ENCODE results near the gene UTP11. TPM values are rescaled to one million over a fixed set of nuclear protein-coding genes. Genes with fewer than 3 reads are reported as not detected.

The UTP11 gene
- total RNA-seq, 2 experiments from 2014 or later, result 33.0 to 34.8 TPM

- Mint-ChIP-seq H3K4me3 (peak overlapping the region; percentile 62), H3K27me3 (no peaks in the 10 kb centered on the region), H3K9me3 (no peaks in the 10 kb centered on the region), H3K27ac (peak overlapping the region; percentile 76), H3K36me3 (ENCODE audit: low read depth) (peaks cover 4% of the 10 kb centered on the region), H3K4me1 (peaks cover 52% of the 10 kb centered on the region)
- CTCF ChIA-PET, result no interaction called here
- POLR2A ChIA-PET, result no interaction called here
- DNase-seq, result no peak
Measured at GRCh38 chr1:38006008-38006828, 6.3 kb upstream of the UTP11 start.

GRCh38 chr1:38009088-38009840 is 3.3 kb upstream of the UTP11 start:
- peaks cover 56% of the 10 kb centered on the region for H3K4me1 Mint-ChIP-seq

GRCh38 chr1:38009841-38010180 is 2.7 kb upstream of the UTP11 start:
- peak overlapping the region; percentile 93 for H3K27ac Mint-ChIP-seq
- DNase-seq, result no peak
- peaks cover 51% of the 10 kb centered on the region for H3K4me1 Mint-ChIP-seq
- H3K9me3 Mint-ChIP-seq, result no peaks in the 10 kb centered on the region
- CTCF ChIA-PET, result interaction anchor here (0.6 to 2.4 kb wide), 6 partner anchors 9 to 528 kb away, joined by 3 to 26 read pairs (median 6); partner anchors contain the start of gene SF3A3
- no peaks in the 10 kb centered on the region for H3K27me3 Mint-ChIP-seq
- POLR2A ChIA-PET, result interaction anchor here (0.6 kb wide), 1 partner anchor 193 kb away, joined by 3 read pairs; no protein-coding TSS in a partner anchor
- no peak overlapping the region for H3K4me3 Mint-ChIP-seq
- no peaks in the 10 kb centered on the region for H3K36me3 Mint-ChIP-seq (ENCODE audit: low read depth)

More at GRCh38 chr1:38009088-38009840, 3.3 kb upstream of the UTP11 start:
- CTCF ChIA-PET, result interaction anchor here (0.6 to 2.4 kb wide), 6 partner anchors 8 to 527 kb away, joined by 3 to 26 read pairs (median 6); partner anchors contain the start of gene SF3A3
- POLR2A ChIA-PET, result interaction anchor here (0.6 kb wide), 1 partner anchor 192 kb away, joined by 3 read pairs; no protein-coding TSS in a partner anchor
- H3K27ac Mint-ChIP-seq, result peak overlapping the region; percentile 93
- no peaks in the 10 kb centered on the region for H3K9me3 Mint-ChIP-seq
- peak; percentile 63 for DNase-seq
- H3K36me3 Mint-ChIP-seq (ENCODE audit: low read depth), result peaks cover 3% of the 10 kb centered on the region
- H3K4me3 Mint-ChIP-seq, result no peak overlapping the region
- H3K27me3 Mint-ChIP-seq, result no peaks in the 10 kb centered on the region

DNA sequence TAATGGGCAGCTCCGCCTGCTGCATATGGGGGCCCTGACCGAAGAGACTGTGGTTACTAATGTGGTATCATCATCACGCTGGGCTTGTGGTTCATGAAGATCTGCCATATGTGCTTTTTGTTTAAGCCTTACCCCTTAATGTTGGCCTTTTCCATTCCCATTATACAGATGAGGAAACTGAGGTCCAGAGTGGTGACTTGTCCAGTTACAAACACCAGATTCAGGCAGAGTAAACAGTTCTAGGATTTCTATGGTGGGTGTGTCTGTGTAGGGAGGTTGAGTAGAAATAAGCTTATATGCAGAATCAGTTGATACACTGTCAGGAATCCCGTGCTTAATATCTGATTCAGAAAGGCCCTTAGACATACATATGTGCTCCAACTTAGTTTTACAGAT is 691 bp downstream of the UTP11 start:
- Mint-ChIP-seq H3K27me3 (no peaks in the 10 kb centered on the region), H3K9me3 (no peaks in the 10 kb centered on the region), H3K36me3 (ENCODE audit: low read depth) (peaks cover 15% of the 10 kb centered on the region), H3K4me3 (peak overlapping the region; percentile 92), H3K4me1 (peaks cover 59% of the 10 kb centered on the region), H3K27ac (peak overlapping the region; percentile 93)
- ChIA-PET CTCF (interaction anchor here (0.8 to 1.2 kb wide), 4 partner anchors 11 to 58 kb away, joined by 3 to 4 read pairs (median 3); no protein-coding TSS in a partner anchor), POLR2A (no interaction called here)
- no peak for DNase-seq

DNA sequence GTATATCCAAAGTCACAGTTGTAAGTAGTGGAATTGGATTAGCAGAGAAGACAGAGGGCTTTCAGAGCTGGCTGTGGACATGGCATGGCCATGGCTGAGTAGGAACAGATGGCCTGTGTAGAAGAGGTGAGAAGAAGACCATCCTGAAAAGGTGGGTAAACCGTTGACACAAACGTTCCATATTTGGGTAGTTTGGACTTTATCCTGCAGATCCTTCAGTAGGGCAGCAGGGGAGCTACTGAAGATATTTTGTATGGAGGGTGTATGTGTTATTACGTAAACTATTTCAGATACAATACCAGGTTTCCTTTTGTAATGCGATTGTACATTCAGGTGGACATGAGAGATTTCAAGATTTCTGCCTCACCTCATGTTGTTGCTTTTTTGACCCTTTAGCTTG is 1.6 kb downstream of the UTP11 start:
- DNase-seq, result no peak
- peaks cover 21% of the 10 kb centered on the region for H3K36me3 Mint-ChIP-seq (ENCODE audit: low read depth)
- H3K4me1 Mint-ChIP-seq, result peaks cover 59% of the 10 kb centered on the region
- H3K4me3 Mint-ChIP-seq, result peak overlapping the region; percentile 92
- POLR2A ChIA-PET, result no interaction called here
- no peaks in the 10 kb centered on the region for H3K9me3 Mint-ChIP-seq
- H3K27ac Mint-ChIP-seq, result no peak overlapping the region
- CTCF ChIA-PET, result interaction anchor here (0.7 to 1.3 kb wide), 3 partner anchors 11 to 21 kb away, joined by 3 to 5 read pairs (median 4); no protein-coding TSS in a partner anchor
- no peaks in the 10 kb centered on the region for H3K27me3 Mint-ChIP-seq

DNA sequence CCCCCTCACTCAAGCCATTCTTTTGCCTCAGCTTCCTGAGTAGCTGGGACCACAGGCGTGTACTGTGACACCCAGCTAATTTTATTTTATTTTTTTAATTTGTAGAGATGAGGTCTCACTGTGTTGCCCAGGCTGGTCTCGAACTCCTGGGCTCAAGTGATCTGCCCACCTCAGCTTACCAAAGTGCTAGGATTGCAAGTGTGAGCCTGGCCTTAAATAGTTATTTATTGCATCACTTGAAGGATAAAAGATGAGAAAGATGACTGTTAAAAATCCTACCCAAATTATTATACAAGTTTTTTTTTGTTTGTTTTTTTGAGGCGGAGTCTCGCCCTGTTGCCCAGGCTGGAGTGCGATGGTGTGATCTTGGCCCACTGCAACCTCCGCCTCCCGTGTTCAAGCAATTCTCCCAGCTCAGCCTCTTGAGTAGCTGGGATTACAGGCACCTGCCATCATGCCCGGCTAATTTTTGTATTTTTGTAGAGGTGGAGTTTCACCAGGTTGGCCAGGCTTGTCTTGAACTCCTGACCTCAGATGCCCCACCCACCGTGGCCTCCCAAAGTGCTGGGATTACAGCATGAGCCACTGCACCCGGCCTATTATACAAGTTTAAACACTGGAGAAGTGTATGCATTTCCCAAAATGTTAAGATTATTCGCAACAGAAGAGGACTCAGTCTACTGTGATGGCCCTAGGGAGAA is 2.3 kb downstream of the UTP11 start:
- Mint-ChIP-seq H3K27ac (no peak overlapping the region), H3K36me3 (ENCODE audit: low read depth) (peaks cover 23% of the 10 kb centered on the region), H3K27me3 (no peaks in the 10 kb centered on the region), H3K4me3 (no peak overlapping the region), H3K4me1 (peaks cover 53% of the 10 kb centered on the region), H3K9me3 (no peaks in the 10 kb centered on the region)
- ChIA-PET CTCF (interaction anchor here (0.7 to 1.3 kb wide), 2 partner anchors 12 to 22 kb away, joined by 3 to 5 read pairs; no protein-coding TSS in a partner anchor), POLR2A (interaction anchor here (0.8 kb wide), 1 partner anchor 9 kb away, joined by 3 read pairs; no protein-coding TSS in a partner anchor)
- DNase-seq, result no peak

DNA sequence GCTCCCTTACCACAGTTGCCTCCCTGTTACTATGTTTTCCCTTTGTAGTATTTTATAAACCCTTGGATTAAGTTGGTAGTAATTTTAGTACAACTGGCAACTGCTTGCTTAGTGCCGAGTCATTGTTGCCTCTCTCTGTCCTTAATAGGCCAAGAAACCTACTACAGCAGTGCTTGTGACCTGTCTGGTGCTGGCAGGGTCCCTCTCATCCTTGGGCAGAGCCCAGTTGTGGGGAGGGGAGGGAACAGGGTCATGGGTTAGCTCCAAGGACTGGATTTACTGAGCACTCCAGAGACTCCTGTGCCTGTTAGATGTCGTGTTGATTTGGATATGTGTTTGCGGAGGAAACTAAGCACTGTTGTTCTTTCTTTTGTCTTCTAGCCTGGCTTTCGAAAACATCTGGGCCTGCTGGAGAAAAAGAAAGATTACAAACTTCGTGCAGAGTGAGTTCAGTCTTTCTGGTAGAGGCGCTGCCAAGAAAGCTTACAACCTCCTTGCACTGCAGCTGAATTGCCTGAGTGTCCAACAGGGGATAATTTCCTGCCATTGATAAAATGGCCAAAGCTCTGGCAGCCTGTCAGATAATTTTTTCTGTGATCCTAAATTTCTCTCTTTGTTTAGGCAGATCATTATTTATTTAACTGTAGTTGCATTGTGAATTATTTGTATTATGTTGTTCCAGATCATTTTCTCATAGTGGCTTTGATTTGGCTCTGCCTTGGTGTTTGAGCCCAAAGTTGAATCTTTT is 3.6 kb downstream of the UTP11 start:
- H3K9me3 Mint-ChIP-seq, result no peaks in the 10 kb centered on the region
- CTCF ChIA-PET, result no interaction called here
- DNase-seq, result no peak
- peaks cover 44% of the 10 kb centered on the region for H3K4me1 Mint-ChIP-seq
- H3K4me3 Mint-ChIP-seq, result no peak overlapping the region
- H3K36me3 Mint-ChIP-seq (ENCODE audit: low read depth), result peaks cover 30% of the 10 kb centered on the region
- no peak overlapping the region for H3K27ac Mint-ChIP-seq
- H3K27me3 Mint-ChIP-seq, result no peaks in the 10 kb centered on the region
- POLR2A ChIA-PET, result interaction anchor here (0.8 kb wide), 1 partner anchor 8 kb away, joined by 3 read pairs; no protein-coding TSS in a partner anchor

GRCh38 chr1:38018864-38019343 is 6.4 kb downstream of the UTP11 start:
- peaks cover 26% of the 10 kb centered on the region for H3K4me1 Mint-ChIP-seq

DNA sequence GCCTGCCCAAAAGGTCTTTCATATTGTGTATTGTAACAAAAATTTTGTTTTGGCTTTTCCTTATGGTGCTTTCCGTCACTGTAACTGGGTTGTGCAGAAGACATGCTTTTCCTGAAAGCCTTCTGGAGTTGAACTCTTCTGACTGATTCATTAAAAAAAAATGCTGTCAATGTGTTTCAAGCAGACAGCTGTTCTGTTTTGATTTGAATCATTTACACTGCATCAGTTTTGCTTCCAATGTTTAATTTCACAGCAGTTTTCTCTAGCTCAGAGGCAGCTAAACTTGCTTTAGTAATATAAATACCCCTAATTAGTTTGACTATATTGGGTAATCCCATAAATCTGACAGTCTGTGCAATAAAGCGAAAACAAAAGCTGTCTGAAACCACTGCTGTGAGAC is 7.9 kb downstream of the UTP11 start:
- no peaks in the 10 kb centered on the region for H3K9me3 Mint-ChIP-seq
- POLR2A ChIA-PET, result no interaction called here
- CTCF ChIA-PET, result interaction anchor here (1.0 to 2.0 kb wide), 4 partner anchors 9 to 148 kb away, joined by 3 to 6 read pairs (median 4); partner anchors contain the start of gene SF3A3
- peaks cover 17% of the 10 kb centered on the region for H3K4me1 Mint-ChIP-seq
- H3K27me3 Mint-ChIP-seq, result no peaks in the 10 kb centered on the region
- no peak overlapping the region for H3K27ac Mint-ChIP-seq
- no peak overlapping the region for H3K4me3 Mint-ChIP-seq
- peaks cover 51% of the 10 kb centered on the region for H3K36me3 Mint-ChIP-seq (ENCODE audit: low read depth)
- DNase-seq, result no peak

More at GRCh38 chr1:38018864-38019343, 6.4 kb downstream of the UTP11 start:
- no peaks in the 10 kb centered on the region for H3K27me3 Mint-ChIP-seq
- DNase-seq, result no peak
- no peak overlapping the region for H3K27ac Mint-ChIP-seq
- ChIA-PET CTCF (interaction anchor here (0.6 to 2.0 kb wide), 8 partner anchors 8 to 168 kb away, joined by 3 to 6 read pairs (median 4); partner anchors contain the start of genes MTF1 and SF3A3), POLR2A (interaction anchor here (0.6 kb wide), 1 partner anchor 53 kb away, joined by 3 read pairs; no protein-coding TSS in a partner anchor)
- peaks cover 46% of the 10 kb centered on the region for H3K36me3 Mint-ChIP-seq (ENCODE audit: low read depth)
- H3K4me3 Mint-ChIP-seq, result no peak overlapping the region
- H3K9me3 Mint-ChIP-seq, result no peaks in the 10 kb centered on the region

DNA sequence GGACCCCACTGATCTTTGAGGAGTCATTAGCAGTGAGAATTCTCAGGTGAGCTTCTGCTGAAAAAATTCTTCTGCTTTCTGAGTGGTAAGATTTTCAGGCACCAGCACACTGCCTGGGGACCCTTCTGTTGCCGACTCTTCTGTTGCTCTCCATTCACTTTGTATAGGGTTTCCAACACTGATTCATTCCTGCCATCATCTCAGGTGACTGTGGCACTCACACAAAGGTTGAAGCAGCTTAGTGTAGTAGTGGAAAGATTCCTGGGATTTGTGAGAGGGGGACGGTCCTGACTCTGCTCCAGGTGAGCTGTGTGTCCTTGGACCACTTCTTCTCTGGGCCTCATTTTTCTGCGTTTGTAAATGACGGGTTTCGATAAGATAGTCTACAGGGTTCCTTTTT is 9.4 kb downstream of the UTP11 start:
- no peak for DNase-seq
- CTCF ChIA-PET, result interaction anchor here (0.6 to 1.2 kb wide), 4 partner anchors 26 to 1263 kb away, joined by 3 read pairs; no protein-coding TSS in a partner anchor
- H3K9me3 Mint-ChIP-seq, result no peaks in the 10 kb centered on the region
- POLR2A ChIA-PET, result no interaction called here
- H3K27me3 Mint-ChIP-seq, result no peaks in the 10 kb centered on the region
- peaks cover 39% of the 10 kb centered on the region for H3K36me3 Mint-ChIP-seq (ENCODE audit: low read depth)
- no peak overlapping the region for H3K27ac Mint-ChIP-seq
- H3K4me1 Mint-ChIP-seq, result peaks cover 14% of the 10 kb centered on the region
- H3K4me3 Mint-ChIP-seq, result no peak overlapping the region

GRCh38 chr1:38022810-38023209 is 10.3 kb downstream of the UTP11 start:
- ChIA-PET CTCF (interaction anchor here (0.6 to 0.7 kb wide), 3 partner anchors 13 to 29 kb away, joined by 3 read pairs; no protein-coding TSS in a partner anchor), POLR2A (interaction anchor here (0.6 kb wide), 1 partner anchor 171 kb away, joined by 4 read pairs; no protein-coding TSS in a partner anchor)
- peaks cover 37% of the 10 kb centered on the region for H3K36me3 Mint-ChIP-seq (ENCODE audit: low read depth)
- H3K9me3 Mint-ChIP-seq, result no peaks in the 10 kb centered on the region
- DNase-seq, result no peak
- no peaks in the 10 kb centered on the region for H3K27me3 Mint-ChIP-seq
- peaks cover 21% of the 10 kb centered on the region for H3K4me1 Mint-ChIP-seq
- no peak overlapping the region for H3K4me3 Mint-ChIP-seq
- no peak overlapping the region for H3K27ac Mint-ChIP-seq
